ENCODE measurements around the gene ZCCHC4. TPM values are rescaled to one million over a fixed set of nuclear protein-coding genes. Genes with fewer than 3 reads are reported as not detected.

Gene ZCCHC4
- total RNA-seq, 4 donors from 2014 or later: 20.1 to 26.0 (median 21.6) TPM

DNA sequence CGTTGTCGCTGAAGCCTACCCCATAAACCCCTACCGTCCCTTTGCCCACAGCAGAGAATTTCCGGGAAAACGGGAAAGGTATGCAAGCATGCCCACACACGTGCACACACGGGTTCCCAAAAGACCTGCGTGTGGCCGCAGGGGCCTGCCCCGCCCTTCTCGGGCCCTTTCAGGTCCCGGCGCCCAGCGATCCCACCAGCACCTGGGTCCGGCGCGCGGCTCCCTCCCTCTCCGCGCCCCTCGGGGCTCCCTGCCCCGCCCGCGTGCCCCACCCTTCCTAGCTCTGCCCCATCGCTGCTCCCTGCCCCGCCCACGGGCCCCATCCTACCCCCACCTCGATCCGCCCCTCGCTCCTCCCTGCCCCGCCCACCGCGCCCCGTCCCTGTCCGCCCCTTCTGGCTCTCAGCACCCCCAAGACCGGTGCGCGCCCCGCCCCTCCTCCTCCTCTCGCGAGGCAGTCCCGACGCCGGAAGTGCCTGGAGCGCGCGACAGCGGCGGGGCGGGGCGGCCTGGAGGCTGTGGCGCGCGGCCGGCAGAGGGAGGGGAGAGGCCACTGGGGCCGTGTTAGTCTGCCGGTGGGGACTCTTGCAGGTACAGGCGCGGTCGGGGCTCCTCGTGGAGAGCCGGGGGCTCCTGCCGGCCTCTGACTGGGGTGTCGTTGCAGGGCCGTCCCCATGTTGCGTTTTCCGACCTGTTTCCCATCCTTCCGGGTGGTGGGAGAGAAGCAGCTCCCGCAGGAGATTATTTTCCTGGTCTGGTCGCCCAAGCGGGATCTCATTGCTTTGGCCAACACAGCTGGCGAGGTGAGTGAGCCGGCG, 64.4 kb downstream of the ZCCHC4 start, which contains the start of gene ANAPC4:
Gene ANAPC4 (plus strand): TSS at position 510 of the 818 bp plus-strand sequence. CDS start 165 bp downstream, at position 675.
- H3K36me3 ChIP-seq: peaks cover 0 to 9% (median 9%) of the 10 kb centered on the region in 3 donors
- WGBS, 2 donors: 0 to 2% methylated on average over 26 to 48 of the region's 74 CpGs
- peak within 1 kb of the TSS; percentile 47 to 90 (median 84) for H3K27ac ChIP-seq
- TF ChIP-seq, protein P1, sequence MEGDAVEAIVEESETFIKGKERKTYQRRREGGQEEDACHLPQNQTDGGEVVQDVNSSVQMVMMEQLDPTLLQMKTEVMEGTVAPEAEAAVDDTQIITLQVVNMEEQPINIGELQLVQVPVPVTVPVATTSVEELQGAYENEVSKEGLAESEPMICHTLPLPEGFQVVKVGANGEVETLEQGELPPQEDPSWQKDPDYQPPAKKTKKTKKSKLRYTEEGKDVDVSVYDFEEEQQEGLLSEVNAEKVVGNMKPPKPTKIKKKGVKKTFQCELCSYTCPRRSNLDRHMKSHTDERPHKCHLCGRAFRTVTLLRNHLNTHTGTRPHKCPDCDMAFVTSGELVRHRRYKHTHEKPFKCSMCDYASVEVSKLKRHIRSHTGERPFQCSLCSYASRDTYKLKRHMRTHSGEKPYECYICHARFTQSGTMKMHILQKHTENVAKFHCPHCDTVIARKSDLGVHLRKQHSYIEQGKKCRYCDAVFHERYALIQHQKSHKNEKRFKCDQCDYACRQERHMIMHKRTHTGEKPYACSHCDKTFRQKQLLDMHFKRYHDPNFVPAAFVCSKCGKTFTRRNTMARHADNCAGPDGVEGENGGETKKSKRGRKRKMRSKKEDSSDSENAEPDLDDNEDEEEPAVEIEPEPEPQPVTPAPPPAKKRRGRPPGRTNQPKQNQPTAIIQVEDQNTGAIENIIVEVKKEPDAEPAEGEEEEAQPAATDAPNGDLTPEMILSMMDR (IDR thresholded peaks at IDR 0.05): peak in 1 of 5 experiments; percentile 35
- peak; percentile 51 to 60 for TF ChIP-seq POLR2A (IDR thresholded peaks at IDR 0.05)
- TF ChIP-seq EP300 (IDR thresholded peaks at IDR 0.05): peak in 1 of 2 donors; percentile 80
- H3K4me3 ChIP-seq: peak within 1 kb of the TSS; percentile 66 to 95 (median 80)
- peaks cover 0 to 30% (median 8%) of the 10 kb centered on the region in 4 donors for H3K4me1 ChIP-seq
- no peaks in the 10 kb centered on the region for H3K9me3 ChIP-seq
- DNase-seq (ENCODE audit: low spot score in 2 of 2): peak; percentile 85 to 91
- H3K27me3 ChIP-seq: no peaks in the 10 kb centered on the region

DNA sequence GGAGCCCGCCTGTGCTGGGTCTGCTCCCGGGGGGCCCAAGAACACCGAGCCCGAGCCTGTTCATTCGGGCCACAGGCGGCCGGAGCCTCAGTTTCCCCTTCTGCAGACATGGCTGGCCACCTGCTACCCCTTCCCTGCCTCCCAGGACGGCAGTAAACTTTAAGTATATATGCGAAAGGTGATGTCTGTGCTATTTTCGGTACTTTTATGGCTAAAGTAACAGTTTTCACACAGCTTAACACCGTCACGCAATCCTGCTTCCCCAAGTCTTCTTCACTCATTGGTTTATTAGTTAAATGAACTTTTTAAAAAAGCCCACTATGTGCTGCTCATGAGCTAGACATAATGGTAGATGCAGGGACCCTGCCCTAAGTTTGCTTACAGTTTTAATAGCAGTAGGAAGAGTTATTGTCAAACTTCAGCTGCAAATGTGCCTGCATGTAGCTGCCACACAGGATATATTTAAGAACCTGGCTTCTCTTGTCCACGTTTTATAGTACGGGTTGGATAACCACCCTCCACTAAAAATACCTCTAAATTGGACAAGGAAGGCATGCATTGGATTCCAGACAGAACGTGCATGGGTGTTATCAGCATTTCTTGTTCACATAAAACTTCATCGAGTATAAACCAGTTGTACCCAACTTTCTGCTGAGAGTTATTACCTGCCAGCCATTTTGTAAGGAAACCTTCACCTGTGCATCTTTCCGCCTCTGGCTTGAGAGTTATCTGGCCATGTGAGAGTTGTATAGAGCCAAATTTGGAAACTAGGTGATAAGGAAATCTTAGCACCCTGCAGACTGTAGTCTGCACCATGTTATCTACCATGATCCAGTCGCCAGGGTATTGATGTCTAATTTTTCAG, 65.2 kb downstream of the ZCCHC4 start:
- Histone ChIP-seq H3K4me3 (peak overlapping the region; percentile 66 to 95 (median 80)), H3K9me3 (no peaks in the 10 kb centered on the region), H3K27ac (peak overlapping the region; percentile 47 to 90 (median 84)), H3K4me1 (peaks cover 0 to 30% (median 8%) of the 10 kb centered on the region in 4 donors), H3K27me3 (no peaks in the 10 kb centered on the region), H3K36me3 (peaks cover 0 to 12% (median 9%) of the 10 kb centered on the region in 3 donors)
- TF ChIP-seq, protein P1 (IDR thresholded peaks at IDR 0.05): no peak
- TF ChIP-seq POLR2A (IDR thresholded peaks at IDR 0.05): no peak
- TF ChIP-seq EP300 (IDR thresholded peaks at IDR 0.05): no peak
- no peak for DNase-seq (ENCODE audit: low spot score in 2 of 2)
- WGBS, 2 donors: 21% methylated on average over 17 to 18 of the region's 18 CpGs

DNA sequence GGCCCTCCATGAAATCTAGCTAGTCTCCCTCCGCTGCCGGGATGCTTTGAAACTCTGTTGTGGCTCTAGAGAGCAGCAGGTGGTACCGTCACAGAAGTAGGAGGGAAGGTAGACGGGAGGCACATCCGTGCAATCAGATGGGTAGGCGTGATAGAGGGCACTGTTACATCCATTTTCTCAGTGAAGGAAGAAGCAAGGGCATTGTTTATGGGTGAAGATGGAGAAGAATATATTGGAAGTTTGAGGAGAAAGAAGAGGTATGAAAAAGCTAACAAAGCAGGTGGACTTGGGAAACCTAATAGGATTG, 65.8 kb downstream of the ZCCHC4 start:
- Histone ChIP-seq H3K27me3 (no peaks in the 10 kb centered on the region), H3K9me3 (no peaks in the 10 kb centered on the region), H3K27ac (no peak overlapping the region), H3K4me3 (peak overlapping the region in 2 of 4 donors; percentile 82 to 95), H3K36me3 (peaks cover 0 to 16% (median 9%) of the 10 kb centered on the region in 3 donors), H3K4me1 (peaks cover 0 to 30% (median 8%) of the 10 kb centered on the region in 4 donors)
- WGBS, 2 donors: 80 to 89% methylated on average over 6 of the region's 6 CpGs
- no peak for DNase-seq (ENCODE audit: low spot score in 2 of 2)
- TF ChIP-seq POLR2A (IDR thresholded peaks at IDR 0.05) (no peak), EP300 (IDR thresholded peaks at IDR 0.05) (no peak)
- TF ChIP-seq, protein P1 (IDR thresholded peaks at IDR 0.05): no peak

DNA sequence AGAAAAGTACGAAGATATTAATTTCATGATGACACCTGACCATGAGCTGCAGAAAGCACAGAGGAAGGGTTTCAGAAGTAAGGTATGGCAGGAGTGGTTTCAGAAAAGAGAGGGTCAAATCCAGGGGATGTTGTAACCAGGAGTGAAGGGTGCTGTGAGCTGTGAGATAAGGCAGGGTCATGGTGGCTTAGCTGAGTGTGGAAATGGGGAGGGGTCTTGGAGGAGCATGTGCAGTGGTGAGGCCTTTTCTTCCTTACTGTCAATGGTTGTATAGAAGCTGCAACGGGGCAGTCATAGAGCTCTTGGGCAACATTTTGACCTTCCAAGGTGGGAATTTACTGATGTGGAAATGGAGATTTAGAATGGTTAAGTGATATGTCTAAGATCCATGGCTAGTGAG, 67.0 kb downstream of the ZCCHC4 start:
- Histone ChIP-seq H3K9me3 (no peaks in the 10 kb centered on the region), H3K27ac (no peak overlapping the region), H3K4me3 (no peak overlapping the region), H3K36me3 (peaks cover 0 to 28% (median 9%) of the 10 kb centered on the region in 3 donors), H3K4me1 (peaks cover 0 to 30% (median 8%) of the 10 kb centered on the region in 4 donors), H3K27me3 (no peaks in the 10 kb centered on the region)
- WGBS, 2 donors: 83 to 94% methylated on average over 2 of the region's 2 CpGs
- TF ChIP-seq, protein P1 (IDR thresholded peaks at IDR 0.05): no peak
- no peak for TF ChIP-seq EP300 (IDR thresholded peaks at IDR 0.05)
- TF ChIP-seq POLR2A (IDR thresholded peaks at IDR 0.05): no peak
- no peak for DNase-seq (ENCODE audit: low spot score in 2 of 2)
